ENCODE results near the gene CSNK1G1.
"Not testable (repeated sequence)": the region's sequence is repeated elsewhere in the genome, so short reads cannot be mapped to it uniquely, and the experiment has no call there.

The CSNK1G1 gene

GRCh38 chr15:64274341-64274950 is 81.5 kb downstream of the CSNK1G1 start:
- no peak overlapping the region for H3K14ac ChIP-seq (ENCODE audit: low read length)
- no peaks in the 10 kb centered on the region for H3K36me3 ChIP-seq (replicated peaks in 1 of 2; ENCODE audit: control insufficient read depth in 2 of 2, insufficient read depth in 2 of 2, low read length in 2 of 2)
- H3K18ac ChIP-seq (ENCODE audit: low read length), result no peak overlapping the region
- no peak overlapping the region for H2BK12ac ChIP-seq (ENCODE audit: low read length)
- no peaks in the 10 kb centered on the region for H3K4me1 ChIP-seq (ENCODE audit: control insufficient read depth in 2 of 2, insufficient read depth in 1 of 2, low read depth in 1 of 2, low read length in 2 of 2)
- H3K79me1 ChIP-seq (ENCODE audit: low read depth, low read length), result no peaks in the 10 kb centered on the region
- H4K8ac ChIP-seq (ENCODE audit: low read depth, low read length), result no peak overlapping the region
- H3K27me3 ChIP-seq (ENCODE audit: control insufficient read depth in 3 of 3, insufficient read depth in 3 of 3, low read depth in 1 of 3, low read length in 3 of 3), result no peaks in the 10 kb centered on the region
- no peak overlapping the region for H2AK5ac ChIP-seq (ENCODE audit: low read depth, low read length)
- no peak overlapping the region for H3K4me2 ChIP-seq (ENCODE audit: insufficient read depth, low read length, poor library complexity, severe bottlenecking)
- no peak overlapping the region for H2AFZ ChIP-seq (ENCODE audit: low read length)
- WGBS, 2 donors (ENCODE audit: extremely low coverage in 2 of 2, insufficient read length in 2 of 2, insufficient replicate concordance in 1 of 2), result no CpG with 5 or more reads among the region's 2 CpGs
- no peak for DNase-seq (ENCODE audit: low spot score)
- no peak overlapping the region for H4K91ac ChIP-seq (ENCODE audit: low read depth, low read length, poor library complexity)
- H3K4me3 ChIP-seq (ENCODE audit: low read length in 2 of 2), result no peak overlapping the region
- no peak overlapping the region for H3K27ac ChIP-seq (replicated peaks; ENCODE audit: low read length)
- no peak overlapping the region for H2BK15ac ChIP-seq (ENCODE audit: low read length)
- H2BK5ac ChIP-seq (ENCODE audit: low read length), result no peak overlapping the region
- no peak overlapping the region for H3K4ac ChIP-seq (ENCODE audit: low read length)
- no peaks in the 10 kb centered on the region for H3K9me3 ChIP-seq (replicated peaks in 1 of 2; ENCODE audit: control insufficient read depth in 2 of 2, insufficient read depth in 1 of 2, low read depth in 1 of 2, low read length in 2 of 2)
- H3K23ac ChIP-seq (ENCODE audit: low read depth, low read length, poor library complexity), result no peak overlapping the region
- no peak overlapping the region for H3K9ac ChIP-seq (ENCODE audit: low read depth, low read length, poor library complexity)
- no peak overlapping the region for H2BK120ac ChIP-seq (ENCODE audit: low read depth, low read length)

- no peaks in the 10 kb centered on the region for H3K79me1 ChIP-seq (ENCODE audit: low read depth, low read length)
- H3K36me3 ChIP-seq (replicated peaks in 1 of 2; ENCODE audit: control insufficient read depth in 2 of 2, insufficient read depth in 2 of 2, low read length in 2 of 2), result no peaks in the 10 kb centered on the region
- no peak overlapping the region for H3K4me2 ChIP-seq (ENCODE audit: insufficient read depth, low read length, poor library complexity, severe bottlenecking)
- H3K4me1 ChIP-seq (ENCODE audit: control insufficient read depth in 2 of 2, insufficient read depth in 1 of 2, low read depth in 1 of 2, low read length in 2 of 2), result no peaks in the 10 kb centered on the region
- H3K4ac ChIP-seq (ENCODE audit: low read length), result no peak overlapping the region
- peaks cover 0 to 4% of the 10 kb centered on the region in 2 donors for H3K9me3 ChIP-seq (replicated peaks in 1 of 2; ENCODE audit: control insufficient read depth in 2 of 2, insufficient read depth in 1 of 2, low read depth in 1 of 2, low read length in 2 of 2)
- DNase-seq (ENCODE audit: low spot score), result no peak
- no peak overlapping the region for H3K27ac ChIP-seq (replicated peaks; ENCODE audit: low read length)
- H3K9ac ChIP-seq (ENCODE audit: low read depth, low read length, poor library complexity), result no peak overlapping the region
- no peak overlapping the region for H4K8ac ChIP-seq (ENCODE audit: low read depth, low read length)
- no peak overlapping the region for H2BK15ac ChIP-seq (ENCODE audit: low read length)
- H3K18ac ChIP-seq (ENCODE audit: low read length), result no peak overlapping the region
- no peak overlapping the region for H3K23ac ChIP-seq (ENCODE audit: low read depth, low read length, poor library complexity)
- no peak overlapping the region for H4K91ac ChIP-seq (ENCODE audit: low read depth, low read length, poor library complexity)
- no peak overlapping the region for H2AFZ ChIP-seq (ENCODE audit: low read length)
- no peak overlapping the region for H3K4me3 ChIP-seq (ENCODE audit: low read length in 2 of 2)
- no peaks in the 10 kb centered on the region for H3K27me3 ChIP-seq (ENCODE audit: control insufficient read depth in 3 of 3, insufficient read depth in 3 of 3, low read depth in 1 of 3, low read length in 3 of 3)
- WGBS, 2 donors (ENCODE audit: extremely low coverage in 2 of 2, insufficient read length in 2 of 2, insufficient replicate concordance in 1 of 2), result no CpG with 5 or more reads among the region's 1 CpG
- no peak overlapping the region for H2BK5ac ChIP-seq (ENCODE audit: low read length)
- no peak overlapping the region for H2BK120ac ChIP-seq (ENCODE audit: low read depth, low read length)
- no peak overlapping the region for H2BK12ac ChIP-seq (ENCODE audit: low read length)
- no peak overlapping the region for H3K14ac ChIP-seq (ENCODE audit: low read length)
- no peak overlapping the region for H2AK5ac ChIP-seq (ENCODE audit: low read depth, low read length)
These were observed 88.5 kb downstream of the CSNK1G1 start for GRCh38 chr15:64267331-64267973.

DNA sequence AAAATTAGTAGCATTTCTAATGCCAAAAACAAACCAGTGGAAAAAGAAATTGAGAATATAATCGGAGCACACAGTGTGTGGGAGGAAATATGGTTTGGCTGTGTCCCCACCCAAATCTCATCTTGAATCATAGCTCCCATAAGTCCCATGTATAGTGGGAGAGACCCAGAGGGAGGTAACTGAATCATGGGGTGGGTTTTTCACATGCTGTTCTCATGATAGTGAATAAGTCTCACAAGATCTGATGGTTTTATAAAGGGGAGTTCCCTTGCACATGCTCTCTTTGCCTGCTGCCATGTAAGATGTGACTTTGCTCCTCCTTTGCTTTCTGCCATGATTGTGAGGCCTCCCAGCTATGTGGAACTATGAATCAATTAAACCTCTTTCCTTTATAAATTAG is 90.8 kb downstream of the CSNK1G1 start:
- H4K8ac ChIP-seq (ENCODE audit: low read depth, low read length); H3K27ac ChIP-seq (replicated peaks; ENCODE audit: low read length); H3K36me3 ChIP-seq (replicated peaks in 1 of 2; ENCODE audit: control insufficient read depth in 2 of 2, insufficient read depth in 2 of 2, low read length in 2 of 2); H2AK5ac ChIP-seq (ENCODE audit: low read depth, low read length); DNase-seq (ENCODE audit: low spot score); H4K91ac ChIP-seq (ENCODE audit: low read depth, low read length, poor library complexity); H3K9me3 ChIP-seq (replicated peaks in 1 of 2; ENCODE audit: control insufficient read depth in 2 of 2, insufficient read depth in 1 of 2, low read depth in 1 of 2, low read length in 2 of 2); H2BK15ac ChIP-seq (ENCODE audit: low read length); H3K18ac ChIP-seq (ENCODE audit: low read length); H3K27me3 ChIP-seq (ENCODE audit: control insufficient read depth in 3 of 3, insufficient read depth in 3 of 3, low read depth in 1 of 3, low read length in 3 of 3); H3K23ac ChIP-seq (ENCODE audit: low read depth, low read length, poor library complexity); H2BK5ac ChIP-seq (ENCODE audit: low read length); H2BK12ac ChIP-seq (ENCODE audit: low read length); H3K14ac ChIP-seq (ENCODE audit: low read length); H3K4ac ChIP-seq (ENCODE audit: low read length); H3K9ac ChIP-seq (ENCODE audit: low read depth, low read length, poor library complexity); H3K79me1 ChIP-seq (ENCODE audit: low read depth, low read length); H3K4me2 ChIP-seq (ENCODE audit: insufficient read depth, low read length, poor library complexity, severe bottlenecking); H2BK120ac ChIP-seq (ENCODE audit: low read depth, low read length); H3K4me3 ChIP-seq (ENCODE audit: low read length in 2 of 2); H2AFZ ChIP-seq (ENCODE audit: low read length); H3K4me1 ChIP-seq (ENCODE audit: control insufficient read depth in 2 of 2, insufficient read depth in 1 of 2, low read depth in 1 of 2, low read length in 2 of 2): not testable (repeated sequence)
- WGBS, 2 donors (ENCODE audit: extremely low coverage in 2 of 2, insufficient read length in 2 of 2, insufficient replicate concordance in 1 of 2), result no CpG with 5 or more reads among the region's 1 CpG

DNA sequence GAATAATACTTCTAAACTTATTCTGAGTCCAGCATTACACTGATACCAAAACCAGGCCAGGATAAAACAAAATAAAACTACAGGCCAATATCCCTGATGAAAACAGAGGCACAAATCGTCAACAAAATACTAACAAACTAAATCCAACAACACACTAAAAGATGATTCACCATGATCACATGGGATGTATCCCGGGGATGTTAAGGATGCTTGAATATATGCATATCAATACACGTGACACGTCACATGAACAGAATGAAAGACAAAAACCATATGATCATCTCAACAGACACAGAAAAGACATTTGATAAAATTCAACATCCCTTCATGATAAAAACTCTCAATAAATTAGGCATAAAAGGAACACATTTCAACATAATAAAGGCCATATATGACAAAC is 91.5 kb downstream of the CSNK1G1 start:
- Histone ChIP-seq H2BK120ac (ENCODE audit: low read depth, low read length) (no peak overlapping the region), H3K9me3 (replicated peaks in 1 of 2; ENCODE audit: control insufficient read depth in 2 of 2, insufficient read depth in 1 of 2, low read depth in 1 of 2, low read length in 2 of 2) (peaks cover 0 to 4% of the 10 kb centered on the region in 2 donors), H3K27ac (replicated peaks; ENCODE audit: low read length) (no peak overlapping the region), H2BK12ac (ENCODE audit: low read length) (no peak overlapping the region), H3K36me3 (replicated peaks in 1 of 2; ENCODE audit: control insufficient read depth in 2 of 2, insufficient read depth in 2 of 2, low read length in 2 of 2) (no peaks in the 10 kb centered on the region), H4K8ac (ENCODE audit: low read depth, low read length) (no peak overlapping the region), H4K91ac (ENCODE audit: low read depth, low read length, poor library complexity) (no peak overlapping the region), H3K27me3 (ENCODE audit: control insufficient read depth in 3 of 3, insufficient read depth in 3 of 3, low read depth in 1 of 3, low read length in 3 of 3) (no peaks in the 10 kb centered on the region), H3K14ac (ENCODE audit: low read length) (no peak overlapping the region), H2AFZ (ENCODE audit: low read length) (no peak overlapping the region), H3K9ac (ENCODE audit: low read depth, low read length, poor library complexity) (no peak overlapping the region), H2BK5ac (ENCODE audit: low read length) (no peak overlapping the region), H3K79me1 (ENCODE audit: low read depth, low read length) (no peaks in the 10 kb centered on the region), H3K4me3 (ENCODE audit: low read length in 2 of 2) (no peak overlapping the region), H3K4ac (ENCODE audit: low read length) (no peak overlapping the region), H3K18ac (ENCODE audit: low read length) (no peak overlapping the region), H2BK15ac (ENCODE audit: low read length) (no peak overlapping the region), H3K23ac (ENCODE audit: low read depth, low read length, poor library complexity) (no peak overlapping the region), H2AK5ac (ENCODE audit: low read depth, low read length) (no peak overlapping the region), H3K4me1 (ENCODE audit: control insufficient read depth in 2 of 2, insufficient read depth in 1 of 2, low read depth in 1 of 2, low read length in 2 of 2) (no peaks in the 10 kb centered on the region), H3K4me2 (ENCODE audit: insufficient read depth, low read length, poor library complexity, severe bottlenecking) (no peak overlapping the region)
- DNase-seq (ENCODE audit: low spot score), result no peak
- no CpG with 5 or more reads among the region's 4 CpGs for WGBS, 2 donors (ENCODE audit: extremely low coverage in 2 of 2, insufficient read length in 2 of 2, insufficient replicate concordance in 1 of 2)

All from neuronal stem cell (in vitro differentiated cells).